Activated CD8-positive, alpha-beta T cell treated with anti-CD3 and anti-CD28 coated beads for 36 hours (primary cell): ENCODE measurements around the gene MAP7D3. TPM values are rescaled to one million over a fixed set of nuclear protein-coding genes. Genes with fewer than 3 reads are reported as not detected.

Experiments used
- ATAC-seq: fragments of 200-7000 bp; cut with Tn5 transposase; one replicate; pipeline ENCODE4 v1.10.0; 2021; ENCODE audit warnings: mild to moderate bottlenecking, moderate library complexity
- CTCF ChIA-PET: fragments of 350-600 bp; sonication (Branson Sonifier 250); formaldehyde crosslinking; loops from one replicate; lab custom pipeline; 2021; ENCODE audit warnings: antibody characterized with exemption; lab: Charles Lee
- POLR2A ChIA-PET: fragments of 350-600 bp; sonication (Branson Sonifier 250); formaldehyde crosslinking; loops from one replicate; lab custom pipeline; 2021; ENCODE audit warnings: antibody characterized with exemption; lab: Charles Lee
- DNase-seq: peaks from one replicate; pipeline ENCODE4 v3.0.0-alpha.2; 2020
- H3K27ac Mint-ChIP-seq: one replicate; pipeline ENCODE4 v1.8.0; 2021; ENCODE audit warnings: mild to moderate bottlenecking, mixed read lengths
- H3K27me3 Mint-ChIP-seq: one replicate; pipeline ENCODE4 v1.8.0; 2021; ENCODE audit warnings: mixed read lengths
- H3K36me3 Mint-ChIP-seq: one replicate; pipeline ENCODE4 v1.8.0; 2021; ENCODE audit warnings: low read depth, mixed read lengths
- H3K4me1 Mint-ChIP-seq: one replicate; pipeline ENCODE4 v1.8.0; 2021; ENCODE audit warnings: low read depth, mixed read lengths
- H3K4me3 Mint-ChIP-seq: one replicate; pipeline ENCODE4 v1.8.0; 2021; ENCODE audit warnings: mild to moderate bottlenecking, moderate library complexity, mixed read lengths
- H3K9me3 Mint-ChIP-seq: one replicate; pipeline ENCODE4 v1.8.0; 2021; ENCODE audit warnings: mixed read lengths
- CTCF ChIP-seq: fragments of 200-600 bp; IDR thresholded peaks from one replicate; pipeline ENCODE4 v1.8.0; 2022; ENCODE audit warnings: antibody characterized with exemption, mild to moderate bottlenecking
- intact Hi-C: fragments of 100-400 bp; cut with micrococcal nuclease; formaldehyde crosslinking; loops from one replicate; pipeline ENCODE4 v1.10.0; 2022
- total RNA-seq, 2 experiments: library from RNA; stranded (reverse); gene quantifications; one replicate each; pipeline ENCODE4 v1.2.3, GENCODE V29; 2021

Gene MAP7D3
- total RNA-seq, 2 experiments from 2014 or later = 13.4 to 14.2 TPM

GRCh38 chrX:136209016-136209738, 42.0 kb downstream of the MAP7D3 start:
- no peak overlapping the region for H3K4me3 Mint-ChIP-seq
- peak; percentile 41 for DNase-seq
- no peak for TF ChIP-seq CTCF
- peaks cover 10% of the 10 kb centered on the region for H3K4me1 Mint-ChIP-seq
- H3K9me3 Mint-ChIP-seq = no peaks in the 10 kb centered on the region
- no peaks in the 10 kb centered on the region for H3K27me3 Mint-ChIP-seq
- no peak for ATAC-seq
- H3K27ac Mint-ChIP-seq = no peak overlapping the region
- CTCF ChIA-PET = interaction anchor here (0.7 to 3.4 kb wide), 7 partner anchors 13 to 183 kb away, joined by 3 to 15 read pairs (median 4); no protein-coding TSS in a partner anchor
- POLR2A ChIA-PET = no interaction called here
- H3K36me3 Mint-ChIP-seq = peaks cover 3% of the 10 kb centered on the region
- intact Hi-C loops = no loop called here

GRCh38 chrX:136207546-136207945, 43.7 kb downstream of the MAP7D3 start:
- DNase-seq (no peak), ATAC-seq (no peak)
- POLR2A ChIA-PET = interaction anchor here (0.6 kb wide), 1 partner anchor 41 kb away, joined by 3 read pairs; no protein-coding TSS in a partner anchor
- no peak overlapping the region for H3K4me3 Mint-ChIP-seq
- H3K27me3 Mint-ChIP-seq = no peaks in the 10 kb centered on the region
- no peak overlapping the region for H3K27ac Mint-ChIP-seq
- no peak for TF ChIP-seq CTCF
- H3K9me3 Mint-ChIP-seq = no peaks in the 10 kb centered on the region
- CTCF ChIA-PET = interaction anchor here (3.4 kb wide), 1 partner anchor 44 kb away, joined by 14 read pairs; no protein-coding TSS in a partner anchor
- intact Hi-C loops = no loop called here
- peaks cover 3% of the 10 kb centered on the region for H3K36me3 Mint-ChIP-seq
- H3K4me1 Mint-ChIP-seq = peaks cover 23% of the 10 kb centered on the region

- no peak for DNase-seq
- ChIA-PET POLR2A (no interaction called here), CTCF (interaction anchor here (2.0 kb wide), 1 partner anchor 179 kb away, joined by 5 read pairs; no protein-coding TSS in a partner anchor)
- H3K27me3 Mint-ChIP-seq = no peaks in the 10 kb centered on the region
- H3K4me3 Mint-ChIP-seq = no peak overlapping the region
- intact Hi-C loops = no loop called here
- ATAC-seq = no peak
- TF ChIP-seq CTCF = no peak
- H3K36me3 Mint-ChIP-seq = peaks cover 3% of the 10 kb centered on the region
- H3K27ac Mint-ChIP-seq = no peak overlapping the region
- peaks cover 23% of the 10 kb centered on the region for H3K4me1 Mint-ChIP-seq
- H3K9me3 Mint-ChIP-seq = no peaks in the 10 kb centered on the region
Observed at GRCh38 chrX:136206916-136207315, 44.3 kb downstream of the MAP7D3 start.

GRCh38 chrX:136205882-136206380, 45.3 kb downstream of the MAP7D3 start:
- CTCF ChIA-PET = interaction anchor here (1.1 to 2.0 kb wide), 2 partner anchors 62 to 178 kb away, joined by 3 to 5 read pairs; no protein-coding TSS in a partner anchor
- Mint-ChIP-seq H3K9me3 (no peaks in the 10 kb centered on the region), H3K27ac (no peak overlapping the region), H3K27me3 (no peaks in the 10 kb centered on the region), H3K4me3 (no peak overlapping the region), H3K4me1 (peaks cover 23% of the 10 kb centered on the region), H3K36me3 (peaks cover 3% of the 10 kb centered on the region)
- intact Hi-C loops = no loop called here
- no peak for DNase-seq
- TF ChIP-seq CTCF = no peak
- ATAC-seq = no peak
- POLR2A ChIA-PET = no interaction called here

GRCh38 chrX:136204571-136204970, 46.6 kb downstream of the MAP7D3 start:
- Mint-ChIP-seq H3K27me3 (no peaks in the 10 kb centered on the region), H3K4me3 (no peak overlapping the region), H3K27ac (no peak overlapping the region), H3K4me1 (peaks cover 23% of the 10 kb centered on the region), H3K36me3 (peaks cover 3% of the 10 kb centered on the region), H3K9me3 (no peaks in the 10 kb centered on the region)
- ChIA-PET POLR2A (no interaction called here), CTCF (interaction anchor here (3.0 kb wide), 1 partner anchor 176 kb away, joined by 12 read pairs; no protein-coding TSS in a partner anchor)
- ATAC-seq (no peak), DNase-seq (no peak)
- no peak for TF ChIP-seq CTCF
- intact Hi-C loops = no loop called here
